ELR (cell line): ENCODE results near the gene ARHGAP10.
"Not testable (repeated sequence)": the region's sequence is repeated elsewhere in the genome, so short reads cannot be mapped to it uniquely, and the experiment has no call there.

Source experiments
- DNase-seq: peaks from one replicate; pipeline ENCODE4 v3.0.0-alpha.2; 2015; ENCODE audit warnings: low read depth

The ARHGAP10 gene

DNA sequence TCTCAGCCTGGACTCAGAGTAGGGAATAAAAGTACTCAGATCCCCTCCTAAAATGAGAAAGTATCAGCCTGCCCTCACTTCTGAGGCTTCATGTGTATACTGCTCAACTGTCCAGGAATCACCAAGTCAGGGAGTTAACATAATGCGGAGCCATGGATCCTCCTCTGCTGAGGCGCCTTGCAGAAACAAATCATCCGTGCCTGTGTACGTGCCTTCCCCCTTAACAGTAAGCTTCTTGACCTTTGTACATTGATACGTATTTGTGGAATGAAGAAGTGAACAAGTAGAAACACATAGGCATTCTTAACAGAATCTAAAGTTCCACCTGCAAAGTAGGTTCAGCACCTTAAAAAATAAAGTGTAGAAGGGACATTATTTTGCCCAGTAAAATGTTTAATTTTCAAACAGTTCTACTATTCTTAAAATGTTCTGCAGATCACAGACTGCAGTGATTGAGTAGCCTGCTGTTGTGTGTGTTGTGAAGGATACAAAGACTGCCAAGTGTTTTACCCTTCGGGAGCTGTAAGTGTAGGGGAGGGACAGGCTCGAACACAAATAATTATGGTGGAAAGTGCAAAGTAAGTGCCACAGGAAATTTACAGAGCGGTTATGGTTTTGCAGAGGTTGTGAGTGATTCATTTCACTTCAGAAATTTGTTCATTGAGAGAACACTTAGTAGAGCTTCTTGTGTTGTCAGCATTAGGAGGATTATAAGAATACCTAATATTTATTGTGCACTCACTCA lies 61.9 kb downstream of the ARHGAP10 start:
- DNase-seq: no peak

DNA sequence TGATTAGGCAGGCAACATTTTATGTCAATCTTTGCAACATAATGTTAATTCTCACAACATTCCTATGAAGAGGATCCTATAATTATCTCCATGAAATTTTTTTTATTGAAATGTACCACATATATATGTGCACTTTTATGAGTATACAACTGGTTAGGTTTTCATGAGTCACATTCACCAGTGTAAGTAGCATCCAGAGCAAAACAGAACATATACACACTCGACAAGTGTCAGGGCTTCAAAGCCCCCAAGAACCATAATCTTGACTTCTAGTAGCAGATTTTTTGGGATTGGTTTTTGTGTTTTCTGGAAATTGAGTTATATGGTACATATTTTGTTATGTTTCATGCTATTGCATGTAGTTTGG lies 62.4 kb downstream of the ARHGAP10 start:
- no peak for DNase-seq

DNA sequence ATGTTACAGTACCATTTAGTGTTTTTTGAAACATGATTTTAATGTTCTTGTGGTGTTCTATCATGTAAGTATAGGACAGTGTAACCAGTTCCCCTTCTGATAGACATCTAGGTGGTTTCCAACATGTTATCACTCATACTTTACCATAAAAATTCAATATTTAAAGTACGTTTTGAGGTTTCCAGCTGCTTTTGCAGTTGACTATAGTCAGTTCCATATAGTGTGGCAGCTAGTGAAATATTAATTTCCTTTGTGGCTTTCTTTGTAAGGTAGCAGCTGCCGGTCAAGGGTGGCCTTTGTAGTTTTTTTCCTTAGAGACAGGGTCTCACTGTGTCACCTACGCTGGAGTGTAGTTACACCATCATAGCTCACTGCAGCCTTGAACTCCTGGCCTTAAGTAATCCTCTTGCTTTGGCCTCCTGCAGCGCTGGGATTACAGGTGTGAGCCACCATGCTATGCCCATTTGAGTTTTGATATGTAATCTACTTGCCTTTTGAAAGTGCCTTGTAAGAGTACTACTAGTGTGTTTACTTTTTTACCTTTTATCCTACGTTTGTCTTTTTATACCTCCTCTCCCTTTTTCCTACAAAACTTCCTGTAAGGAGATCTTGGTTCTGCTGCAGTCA lies 63.0 kb downstream of the ARHGAP10 start:
- no peak for DNase-seq

DNA sequence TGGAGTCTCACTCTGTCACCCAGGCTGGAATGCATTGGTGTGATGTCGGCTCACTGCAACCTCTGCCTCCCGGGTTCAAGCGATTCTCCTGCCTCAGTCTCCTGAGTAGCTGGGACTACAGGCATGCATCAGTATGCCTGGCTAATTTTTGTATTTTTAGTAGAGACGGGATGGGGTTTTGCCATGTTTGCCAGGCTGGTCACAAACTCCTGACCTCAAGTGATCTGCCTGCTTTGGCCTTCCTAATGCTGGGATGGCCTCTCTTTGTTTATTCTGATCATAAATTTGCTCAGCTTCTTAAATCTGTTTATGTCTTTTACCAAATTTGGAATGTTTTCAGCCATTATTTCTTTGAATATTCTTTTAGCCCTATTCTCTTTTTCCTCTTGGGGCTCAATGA lies 67.2 kb downstream of the ARHGAP10 start:
- not testable (repeated sequence) for DNase-seq

DNA sequence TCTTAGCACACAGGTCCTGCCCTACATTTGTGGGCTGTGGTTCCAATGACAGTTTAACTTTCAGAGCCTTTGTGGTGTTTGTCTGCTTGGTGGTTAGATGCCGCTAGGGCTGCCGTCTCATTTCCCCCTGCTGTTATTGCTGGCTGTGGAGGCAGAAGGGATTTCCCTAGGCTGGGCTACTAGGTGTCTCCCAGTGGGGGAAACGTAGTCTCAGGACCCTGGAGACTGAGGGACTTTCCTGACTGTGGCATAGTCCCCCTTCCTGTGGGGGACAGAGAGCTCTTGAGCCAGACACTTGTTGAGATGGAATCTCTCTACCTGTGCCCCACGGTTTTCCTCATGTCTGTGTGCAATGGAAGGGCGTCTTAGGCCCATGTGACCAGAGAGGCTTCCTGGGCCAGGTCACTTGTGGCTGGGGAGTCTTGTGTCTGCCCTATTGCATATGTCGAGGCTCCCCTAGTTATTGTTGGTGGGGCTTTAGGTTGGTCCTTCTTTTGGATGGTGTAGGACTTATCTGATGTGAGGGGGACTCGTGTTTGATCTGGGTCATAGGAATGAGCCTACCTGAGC lies 68.2 kb downstream of the ARHGAP10 start:
- DNase-seq: no peak

DNA sequence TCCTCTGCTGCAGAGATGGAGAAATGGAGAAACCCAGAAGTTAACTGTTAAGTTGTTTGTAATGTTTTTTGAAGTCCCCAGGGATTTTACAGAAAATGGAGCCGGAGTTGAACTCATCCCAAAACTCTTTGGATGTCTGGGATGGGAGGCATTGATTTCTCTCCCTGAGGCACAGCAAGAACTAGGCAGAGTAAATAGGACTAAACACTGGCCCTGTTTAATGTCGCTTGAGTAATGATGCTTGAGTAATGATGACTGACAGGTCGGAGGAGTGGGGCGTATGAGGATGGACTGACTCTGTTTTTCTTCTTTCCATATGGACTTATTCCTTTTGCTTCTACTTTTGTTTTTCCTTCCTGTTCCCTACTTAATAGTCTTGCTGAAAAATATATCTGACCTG lies 69.9 kb downstream of the ARHGAP10 start:
- DNase-seq: no peak

DNA sequence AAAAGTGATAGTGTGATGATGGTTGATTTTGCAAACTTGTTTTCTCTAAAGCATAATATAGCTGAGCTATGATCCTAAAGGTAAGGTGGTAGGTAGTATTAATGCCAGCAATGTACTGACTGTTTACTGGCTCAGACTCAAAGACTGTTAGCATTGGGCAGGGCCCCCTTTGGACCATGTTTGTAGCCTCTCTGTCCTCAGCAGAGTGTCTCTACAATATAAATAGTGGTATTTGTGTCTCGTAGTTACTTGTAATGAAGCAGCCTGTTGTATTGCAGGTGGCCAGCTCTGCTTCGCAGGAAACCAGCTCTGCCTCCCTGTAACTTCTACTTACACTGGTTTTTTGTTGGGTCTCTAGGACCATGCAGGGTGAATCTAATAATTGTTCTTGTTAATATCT lies 70.5 kb downstream of the ARHGAP10 start:
- no peak for DNase-seq

DNA sequence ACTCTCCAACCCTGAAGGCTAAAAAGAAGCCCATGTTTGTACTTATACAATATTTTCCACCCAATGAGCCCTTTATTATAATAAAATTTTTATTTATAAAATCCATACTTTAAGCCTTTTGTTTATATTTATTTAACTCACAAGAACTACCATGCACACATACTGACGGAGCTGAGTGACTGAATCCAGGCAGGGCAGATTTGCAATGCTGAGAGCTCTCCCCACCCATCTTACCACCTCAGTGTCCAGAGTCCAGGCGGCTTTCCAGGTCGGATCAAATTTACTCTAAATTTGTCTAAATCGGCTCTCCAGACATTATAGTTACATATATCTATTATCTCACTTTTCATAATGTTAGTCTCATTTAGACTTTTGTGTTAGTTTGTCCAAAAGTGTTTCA lies 74.1 kb downstream of the ARHGAP10 start:
- no peak for DNase-seq

DNA sequence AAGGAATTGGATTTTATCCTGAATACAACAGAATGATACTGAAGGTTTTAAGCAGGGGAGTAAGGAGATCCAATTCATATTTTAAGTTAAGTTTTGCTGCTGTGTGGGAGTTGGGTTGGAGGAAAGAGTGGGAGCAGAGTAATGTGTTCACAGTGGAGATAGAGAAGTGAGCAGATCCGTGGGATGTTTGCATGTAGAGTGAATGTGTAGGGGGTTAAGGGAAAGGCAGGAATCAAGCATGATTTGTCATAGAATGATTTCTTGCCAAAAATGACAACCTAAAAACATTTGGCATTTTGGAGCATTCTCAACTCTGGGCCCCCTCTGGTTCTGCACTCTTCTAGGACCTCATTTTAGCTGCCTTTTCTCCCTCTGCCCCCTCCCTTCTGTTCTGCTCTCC lies 76.6 kb downstream of the ARHGAP10 start:
- DNase-seq: no peak

DNA sequence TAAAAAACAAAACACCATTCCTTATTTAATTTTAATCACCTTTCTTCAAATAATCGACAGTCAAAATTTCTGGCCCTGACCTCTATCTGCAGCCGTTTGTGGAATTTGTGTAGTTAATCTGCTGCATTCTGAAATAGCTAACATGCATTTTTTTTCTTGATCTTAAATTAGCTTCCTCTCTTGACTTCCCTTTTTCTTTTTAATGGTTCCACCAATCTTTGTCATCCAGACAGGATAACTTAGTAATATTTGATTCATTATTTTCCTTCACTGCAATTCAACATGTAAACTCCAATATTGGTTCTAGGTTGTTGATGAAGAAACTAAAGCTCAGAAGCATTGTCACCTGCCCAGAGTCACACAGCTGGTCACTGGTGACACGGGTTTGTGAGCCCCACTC lies 77.3 kb downstream of the ARHGAP10 start:
- DNase-seq: no peak

DNA sequence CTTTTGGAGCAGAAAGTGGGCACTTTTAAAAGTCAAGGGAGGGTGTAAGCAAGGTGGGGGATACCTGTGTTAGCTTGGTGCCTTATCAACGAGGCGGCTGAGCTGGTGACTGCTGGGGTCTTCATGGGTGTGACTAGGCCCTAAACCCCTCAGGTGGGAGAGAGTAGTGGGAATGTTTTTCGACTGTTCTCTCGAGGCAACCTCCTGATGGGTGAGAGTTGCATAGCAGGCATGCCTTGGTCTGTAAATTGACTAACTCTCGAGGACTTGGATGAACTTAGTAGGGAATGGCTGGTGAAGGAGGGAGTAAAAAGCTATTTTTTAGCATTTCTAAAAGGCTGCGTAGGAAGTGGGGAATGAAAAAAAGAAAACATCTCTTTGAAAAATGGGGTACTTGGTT lies 80.0 kb downstream of the ARHGAP10 start:
- no peak for DNase-seq

DNA sequence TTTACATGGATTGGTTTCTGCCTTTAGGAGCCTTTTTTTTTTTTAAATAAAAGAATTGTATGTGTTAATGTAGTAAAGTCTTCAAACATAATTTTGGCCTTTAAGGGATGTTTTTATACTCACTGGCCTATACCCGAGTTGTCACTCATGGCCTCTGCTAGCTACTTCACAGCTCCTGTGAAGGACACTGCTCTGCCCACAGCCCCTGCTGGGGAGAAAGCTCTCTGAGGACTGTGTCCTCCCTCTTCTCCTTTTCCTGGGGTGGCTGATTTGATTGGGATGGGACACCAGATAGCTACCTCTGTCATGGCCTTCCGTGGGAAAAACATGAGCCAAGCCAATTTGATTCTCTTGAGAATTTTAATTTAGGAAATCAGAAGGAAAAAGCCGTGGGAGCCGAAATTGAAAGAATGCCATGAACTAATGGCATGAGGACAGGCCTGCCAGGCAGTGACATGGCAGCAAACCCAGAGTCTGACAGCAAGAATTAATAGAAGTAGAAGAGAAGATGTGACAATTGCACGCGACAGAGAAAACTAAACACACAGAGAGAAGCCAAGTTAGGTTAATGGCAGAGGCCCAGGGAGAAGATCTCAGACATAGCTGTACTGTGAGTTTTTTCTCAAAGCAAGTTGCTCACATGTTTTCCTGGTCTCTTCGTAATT lies 81.4 kb downstream of the ARHGAP10 start:
- DNase-seq: no peak

DNA sequence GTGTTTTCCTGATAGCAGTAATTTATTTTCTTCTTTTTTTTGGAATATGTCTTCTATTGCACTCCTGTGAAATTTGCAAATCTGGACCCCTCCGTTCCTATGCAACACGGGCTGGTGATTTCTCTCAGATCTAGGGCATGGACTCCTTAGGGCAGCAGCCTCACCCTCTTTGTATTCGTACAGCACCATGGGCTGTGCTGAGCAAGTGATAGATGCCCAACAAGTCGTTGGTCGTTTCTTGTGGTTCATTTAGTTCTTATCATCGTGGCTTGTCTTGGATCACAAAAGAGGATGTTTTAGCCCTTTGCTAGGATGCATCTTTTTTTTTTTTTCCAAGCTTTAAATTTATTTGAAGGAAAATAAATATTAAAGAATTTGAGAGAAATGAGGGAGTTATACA lies 82.1 kb downstream of the ARHGAP10 start:
- DNase-seq: no peak

DNA sequence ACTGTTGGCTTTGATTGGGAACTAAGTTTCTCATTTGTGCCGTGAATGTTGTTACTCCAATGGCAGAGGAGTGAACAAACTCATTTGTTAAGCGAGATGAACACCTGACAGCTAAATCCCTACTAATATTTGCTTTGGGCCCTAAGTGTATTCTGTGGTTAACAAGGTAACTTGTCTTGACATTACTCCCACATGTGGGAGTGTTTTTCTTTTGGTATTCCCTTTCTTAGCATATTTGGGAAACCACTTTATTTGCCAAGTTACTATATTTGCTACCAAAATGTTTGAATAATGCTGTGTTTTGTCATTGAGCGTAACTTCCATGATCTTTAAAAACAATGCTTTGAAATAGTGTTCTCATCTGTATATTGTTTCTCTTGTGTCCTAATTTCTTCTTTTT lies 82.5 kb downstream of the ARHGAP10 start:
- no peak for DNase-seq

DNA sequence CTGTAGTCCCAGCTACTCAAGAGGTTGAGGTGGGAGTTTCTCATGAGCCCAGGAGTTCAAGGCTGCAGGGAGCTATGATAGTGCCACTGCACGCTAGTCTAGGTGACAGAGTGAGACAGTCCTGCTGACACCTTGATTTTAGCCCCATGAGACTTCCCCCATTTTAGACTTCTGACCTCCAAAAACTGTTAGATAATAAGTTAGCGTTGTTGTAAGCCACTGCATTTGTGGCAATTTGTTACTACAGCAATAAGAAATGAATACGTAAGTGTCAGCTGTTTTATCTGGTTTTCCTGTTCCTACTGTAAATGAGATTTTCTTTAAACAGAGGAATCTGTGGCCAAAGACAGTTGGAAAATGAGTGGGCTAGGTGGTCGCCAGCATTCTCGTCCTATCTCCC lies 83.9 kb downstream of the ARHGAP10 start:
- no peak for DNase-seq

DNA sequence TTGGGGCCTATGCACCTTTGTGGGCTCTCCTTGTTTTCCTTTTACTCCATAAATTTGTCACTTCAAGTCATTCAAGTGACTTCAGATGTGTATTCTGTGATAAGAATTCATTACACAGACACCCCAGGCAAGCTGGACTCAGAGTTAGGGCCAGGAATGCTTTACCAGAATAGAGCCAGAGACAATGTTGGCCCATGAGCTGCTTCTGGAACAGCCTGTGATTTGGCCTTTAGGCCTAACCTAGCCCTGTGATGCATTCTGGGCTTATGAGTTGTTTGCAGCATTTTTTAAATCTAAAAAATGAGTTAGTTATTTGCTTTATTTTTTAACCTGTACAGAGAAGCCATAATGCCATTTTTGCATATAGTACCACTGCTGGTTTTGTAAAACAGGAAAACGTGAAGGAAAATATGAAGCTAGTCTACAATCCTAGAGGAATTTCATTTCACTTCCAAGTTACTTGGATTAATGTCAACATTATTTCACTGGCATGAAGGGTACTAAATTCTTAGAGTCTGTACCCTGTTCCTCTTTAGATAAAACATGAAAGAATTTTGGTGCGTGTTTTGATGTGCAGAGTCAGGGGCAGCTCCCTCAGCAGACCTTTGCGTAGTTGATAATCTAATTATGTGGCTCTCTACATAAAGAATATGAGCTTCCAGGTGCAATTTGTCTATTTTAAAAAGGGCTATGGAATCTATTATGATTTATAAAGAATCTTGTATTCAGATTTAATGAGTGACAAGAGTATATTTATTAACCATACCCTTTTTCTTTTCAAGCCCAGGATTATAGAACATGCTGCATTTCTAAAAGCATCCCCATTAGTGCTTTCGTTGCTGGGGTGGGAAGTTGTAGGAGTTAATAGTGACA lies 84.7 kb downstream of the ARHGAP10 start:
- DNase-seq: no peak

DNA sequence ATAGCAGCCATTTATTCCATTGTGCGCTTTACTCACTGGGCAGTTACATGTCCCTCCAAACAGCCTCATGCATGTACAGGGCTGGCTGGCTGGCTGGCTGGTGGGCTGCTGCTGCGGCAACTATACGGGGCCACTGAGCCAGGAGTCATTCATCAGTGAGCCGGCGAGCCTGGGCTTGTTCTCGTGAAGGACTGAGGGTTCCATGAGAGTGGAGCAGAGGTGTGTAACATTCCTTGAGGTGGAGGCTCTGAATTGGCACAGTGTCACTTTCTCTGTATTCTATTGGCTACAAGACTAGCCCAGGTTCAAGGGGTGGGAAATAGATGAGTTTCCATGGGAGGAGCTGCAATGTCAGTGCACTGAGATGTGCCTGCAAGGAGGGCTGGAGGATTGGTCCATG lies 89.1 kb downstream of the ARHGAP10 start:
- DNase-seq: no peak

DNA sequence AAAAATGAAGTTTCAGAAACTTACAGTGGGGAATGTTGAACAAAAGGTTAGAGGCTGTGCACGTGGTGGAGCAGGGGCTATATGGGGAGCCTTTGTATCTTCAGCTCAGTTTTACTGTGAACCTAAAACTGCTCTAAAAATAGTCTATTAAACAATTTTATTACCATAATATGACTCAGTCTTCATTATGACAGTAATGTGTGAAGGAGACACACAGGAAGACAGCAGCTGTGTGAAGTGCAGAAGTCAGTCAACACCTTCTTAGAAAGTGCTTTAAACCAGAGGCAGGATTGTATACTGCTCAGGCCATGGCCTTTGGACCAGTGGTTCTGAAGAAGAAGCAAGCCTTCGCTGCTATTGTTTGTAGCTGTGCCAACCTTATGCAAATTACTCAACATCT lies 89.7 kb downstream of the ARHGAP10 start:
- DNase-seq: no peak

DNA sequence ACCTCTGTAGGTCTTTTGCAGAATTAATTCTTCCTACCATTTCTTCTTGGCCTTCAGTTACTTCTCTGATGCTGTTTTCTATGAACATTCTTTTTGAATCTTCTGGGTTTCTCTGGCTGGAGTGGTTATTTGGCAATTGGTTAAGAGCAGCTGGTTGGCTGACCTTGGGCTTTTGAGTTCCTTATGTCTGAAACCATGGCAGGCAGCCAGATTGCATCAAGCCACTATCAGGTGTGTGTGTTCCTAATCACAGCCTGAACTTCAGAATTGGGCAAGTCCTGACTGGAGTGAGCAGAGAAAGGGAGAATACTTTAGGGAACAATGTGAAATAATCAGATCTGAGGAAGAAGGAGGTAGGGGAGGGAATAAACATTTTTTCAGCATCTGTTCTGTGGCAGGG lies 90.2 kb downstream of the ARHGAP10 start:
- DNase-seq: no peak

DNA sequence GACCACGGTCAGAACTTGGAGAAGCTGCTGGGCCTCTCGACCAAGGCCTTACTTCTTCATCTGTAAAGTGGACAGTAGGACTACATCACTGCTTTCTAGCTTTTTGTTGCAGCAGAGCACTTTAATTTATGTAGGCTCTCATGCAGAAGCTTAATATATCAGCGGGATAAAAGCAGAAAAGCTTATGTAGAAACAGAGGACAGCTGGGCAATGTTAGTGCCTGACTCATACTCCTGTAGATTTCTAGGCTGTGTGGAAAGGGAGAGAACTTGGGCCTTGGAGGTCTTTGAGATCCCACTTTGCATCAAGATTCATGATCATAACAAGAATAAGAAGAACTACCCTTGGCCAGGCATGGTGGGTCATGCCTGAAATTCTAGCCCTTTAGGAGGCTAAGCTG lies 91.2 kb downstream of the ARHGAP10 start:
- DNase-seq: no peak

DNA sequence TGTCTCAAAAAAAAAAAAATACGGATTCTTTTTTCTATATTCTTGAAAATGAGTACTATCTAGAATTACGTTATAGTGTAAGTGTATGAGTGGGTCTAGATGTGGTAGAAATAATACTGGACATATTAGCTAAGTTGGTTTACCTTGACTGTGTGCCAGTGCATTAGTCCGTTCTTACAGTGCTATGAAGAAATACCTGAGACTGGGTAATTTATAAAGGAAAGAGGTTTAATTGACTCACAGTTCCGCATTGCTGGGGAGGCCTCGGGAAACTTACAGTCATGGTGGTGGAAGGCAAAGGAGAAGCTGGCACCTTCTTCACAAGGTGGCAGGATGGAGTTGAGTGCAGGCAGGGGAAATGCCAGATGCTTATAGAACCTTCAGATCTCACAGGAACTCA lies 92.4 kb downstream of the ARHGAP10 start:
- no peak for DNase-seq

DNA sequence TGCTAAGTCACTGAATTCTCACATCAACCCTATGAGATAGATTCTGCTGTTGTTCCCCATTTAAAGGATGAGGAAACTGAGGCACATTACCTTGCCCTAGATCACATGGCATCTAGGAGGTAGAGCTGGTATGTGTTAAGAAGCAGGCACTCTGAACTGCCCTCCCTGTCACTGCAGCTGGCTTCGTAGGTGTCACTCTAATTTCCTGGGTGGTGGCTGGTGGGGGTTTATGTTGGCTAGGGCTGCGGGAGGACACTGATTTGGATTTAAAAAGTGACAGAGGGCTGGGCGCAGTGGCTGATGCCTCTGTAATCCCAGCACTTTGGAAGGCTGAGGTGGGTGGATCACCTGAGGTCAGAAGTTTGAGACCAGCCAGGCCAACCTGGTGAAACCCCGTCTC lies 93.0 kb downstream of the ARHGAP10 start:
- no peak for DNase-seq
